ENCODE results near the gene IKZF2. TPM values are rescaled to one million over a fixed set of nuclear protein-coding genes. Genes with fewer than 3 reads are reported as not detected.

Gene IKZF2
- total RNA-seq, 1 donor from 2014 or later = 4.0 TPM

- Mint-ChIP-seq H3K27me3 (ENCODE audit: unreplicated experiment) (peaks cover 2% of the 10 kb centered on the region), H3K27ac (ENCODE audit: unreplicated experiment) (peak overlapping the region; percentile 93), H3K36me3 (ENCODE audit: low read depth, unreplicated experiment) (no peaks in the 10 kb centered on the region), H3K4me1 (ENCODE audit: unreplicated experiment) (peaks cover 17% of the 10 kb centered on the region), H3K9me3 (ENCODE audit: unreplicated experiment) (no peaks in the 10 kb centered on the region), H3K4me3 (ENCODE audit: unreplicated experiment) (no peak overlapping the region)
- DNase-seq (ENCODE audit: low spot score) = peak; percentile 28
- TF ChIP-seq CTCF (IDR thresholded peaks at IDR 0.05; ENCODE audit: unreplicated experiment) = no peak
Measured at GRCh38 chr2:213187833-213188532, 36.6 kb upstream of the IKZF2 start.

GRCh38 chr2:213187386-213187785 is 36.0 kb upstream of the IKZF2 start:
- Mint-ChIP-seq H3K4me3 (ENCODE audit: unreplicated experiment) (no peak overlapping the region), H3K36me3 (ENCODE audit: low read depth, unreplicated experiment) (no peaks in the 10 kb centered on the region), H3K27me3 (ENCODE audit: unreplicated experiment) (peaks cover 2% of the 10 kb centered on the region), H3K4me1 (ENCODE audit: unreplicated experiment) (peaks cover 17% of the 10 kb centered on the region), H3K9me3 (ENCODE audit: unreplicated experiment) (no peaks in the 10 kb centered on the region), H3K27ac (ENCODE audit: unreplicated experiment) (no peak overlapping the region)
- DNase-seq (ENCODE audit: low spot score) = no peak
- TF ChIP-seq CTCF (IDR thresholded peaks at IDR 0.05; ENCODE audit: unreplicated experiment) = no peak

GRCh38 chr2:213185147-213185822 is 33.9 kb upstream of the IKZF2 start:
- H3K9me3 Mint-ChIP-seq (ENCODE audit: unreplicated experiment) = no peaks in the 10 kb centered on the region
- no peak overlapping the region for H3K4me3 Mint-ChIP-seq (ENCODE audit: unreplicated experiment)
- no peaks in the 10 kb centered on the region for H3K36me3 Mint-ChIP-seq (ENCODE audit: low read depth, unreplicated experiment)
- no peak for TF ChIP-seq CTCF (IDR thresholded peaks at IDR 0.05; ENCODE audit: unreplicated experiment)
- DNase-seq (ENCODE audit: low spot score) = no peak
- peaks cover 2% of the 10 kb centered on the region for H3K27me3 Mint-ChIP-seq (ENCODE audit: unreplicated experiment)
- H3K4me1 Mint-ChIP-seq (ENCODE audit: unreplicated experiment) = peaks cover 17% of the 10 kb centered on the region
- no peak overlapping the region for H3K27ac Mint-ChIP-seq (ENCODE audit: unreplicated experiment)

GRCh38 chr2:213181712-213182111 is 30.3 kb upstream of the IKZF2 start:
- TF ChIP-seq CTCF (IDR thresholded peaks at IDR 0.05; ENCODE audit: unreplicated experiment) = no peak

GRCh38 chr2:213177679-213178078 is 26.3 kb upstream of the IKZF2 start:
- no peaks in the 10 kb centered on the region for H3K36me3 Mint-ChIP-seq (ENCODE audit: low read depth, unreplicated experiment)
- H3K4me3 Mint-ChIP-seq (ENCODE audit: unreplicated experiment) = no peak overlapping the region
- no peak for TF ChIP-seq CTCF (IDR thresholded peaks at IDR 0.05; ENCODE audit: unreplicated experiment)
- H3K4me1 Mint-ChIP-seq (ENCODE audit: unreplicated experiment) = no peaks in the 10 kb centered on the region
- H3K27ac Mint-ChIP-seq (ENCODE audit: unreplicated experiment) = no peak overlapping the region
- no peaks in the 10 kb centered on the region for H3K9me3 Mint-ChIP-seq (ENCODE audit: unreplicated experiment)
- H3K27me3 Mint-ChIP-seq (ENCODE audit: unreplicated experiment) = no peaks in the 10 kb centered on the region
- DNase-seq (ENCODE audit: low spot score) = no peak

More at GRCh38 chr2:213181712-213182111, 30.3 kb upstream of the IKZF2 start:
- peaks cover 3% of the 10 kb centered on the region for H3K4me1 Mint-ChIP-seq (ENCODE audit: unreplicated experiment)
- H3K36me3 Mint-ChIP-seq (ENCODE audit: low read depth, unreplicated experiment) = no peaks in the 10 kb centered on the region
- no peak overlapping the region for H3K27ac Mint-ChIP-seq (ENCODE audit: unreplicated experiment)
- no peak for DNase-seq (ENCODE audit: low spot score)
- H3K9me3 Mint-ChIP-seq (ENCODE audit: unreplicated experiment) = no peaks in the 10 kb centered on the region
- no peaks in the 10 kb centered on the region for H3K27me3 Mint-ChIP-seq (ENCODE audit: unreplicated experiment)
- H3K4me3 Mint-ChIP-seq (ENCODE audit: unreplicated experiment) = no peak overlapping the region
